Glomerular endothelial cell (primary cell): ENCODE results near the gene IKBKE. TPM values are rescaled to one million over a fixed set of nuclear protein-coding genes. Genes with fewer than 3 reads are reported as not detected.

Experiments
- DNase-seq: peaks from one replicate; pipeline ENCODE4 v3.0.0-alpha.2; 2011; ENCODE audit warnings: low read depth, low spot score; ENCODE audit errors: extremely low read depth
- total RNA-seq: library from RNA; depleted of rRNA; stranded (reverse); fragments of >200 nt; gene quantifications from 2 replicates; pipeline ENCODE4 v1.2.3, GENCODE V29; 2015

IKBKE gene
- total RNA-seq, 1 donor from 2014 or later = 12.3 TPM

GRCh38 chr1:206495011-206495461 is 24.8 kb downstream of the IKBKE start:
- no peak for DNase-seq

- no peak for DNase-seq
These were observed 25.3 kb downstream of the IKBKE start for GRCh38 chr1:206495493-206496046.

GRCh38 chr1:206496131-206496793 is 26.0 kb downstream of the IKBKE start:
- no peak for DNase-seq

- DNase-seq = no peak
These were observed 27.1 kb downstream of the IKBKE start for GRCh38 chr1:206497363-206497762.

GRCh38 chr1:206497774-206498173 is 27.5 kb downstream of the IKBKE start:
- DNase-seq = no peak

- DNase-seq = no peak
These were observed 28.4 kb downstream of the IKBKE start for GRCh38 chr1:206498685-206499084.

GRCh38 chr1:206500046-206500445 is 29.8 kb downstream of the IKBKE start:
- no peak for DNase-seq

- DNase-seq = no peak
These were observed 31.6 kb downstream of the IKBKE start for GRCh38 chr1:206501881-206502280.

GRCh38 chr1:206502403-206502802 is 32.1 kb downstream of the IKBKE start:
- no peak for DNase-seq

GRCh38 chr1:206502812-206503211 is 32.5 kb downstream of the IKBKE start:
- no peak for DNase-seq

GRCh38 chr1:206503591-206504362 is 33.5 kb downstream of the IKBKE start:
- no peak for DNase-seq

- DNase-seq = no peak
These were observed 34.1 kb downstream of the IKBKE start for GRCh38 chr1:206504363-206504713.

GRCh38 chr1:206505702-206506355 is 35.6 kb downstream of the IKBKE start:
- DNase-seq = no peak

GRCh38 chr1:206506405-206507283 is 36.4 kb downstream of the IKBKE start:
- DNase-seq = no peak

GRCh38 chr1:206507284-206508129 is 37.2 kb downstream of the IKBKE start, which contains the start of gene RASSF5:
Gene RASSF5, plus strand, starts transcription at chr1:206507531. Its CDS starts 72 bp downstream, at chr1:206507603.
- no peak for DNase-seq

GRCh38 chr1:206508130-206508889 is 38.0 kb downstream of the IKBKE start:
- no peak for DNase-seq

- DNase-seq = no peak
These were observed 38.7 kb downstream of the IKBKE start for GRCh38 chr1:206508956-206509355.

GRCh38 chr1:206509612-206510257 is 39.5 kb downstream of the IKBKE start:
- DNase-seq = no peak
